Measurements from ENCODE around the gene TNRC6C.

Gene TNRC6C

GRCh38 chr17:78016852-78017251 lies 58.3 kb downstream of the TNRC6C start:
- DNase-seq, result no peak

GRCh38 chr17:78019367-78019975 lies 61.0 kb downstream of the TNRC6C start:
- no peak for DNase-seq

GRCh38 chr17:78019976-78020716 lies 61.6 kb downstream of the TNRC6C start:
- DNase-seq, result no peak

- DNase-seq, result no peak
Measured at GRCh38 chr17:78020717-78021108, 62.2 kb downstream of the TNRC6C start.

GRCh38 chr17:78022425-78022824 lies 63.9 kb downstream of the TNRC6C start:
- DNase-seq, result no peak

- DNase-seq, result no peak
Measured at GRCh38 chr17:78023042-78023441, 64.5 kb downstream of the TNRC6C start.

GRCh38 chr17:78026381-78026780 lies 67.9 kb downstream of the TNRC6C start:
- DNase-seq, result no peak

- no peak for DNase-seq
Measured at GRCh38 chr17:78027121-78027520, 68.6 kb downstream of the TNRC6C start.

GRCh38 chr17:78029697-78030096 lies 71.2 kb downstream of the TNRC6C start:
- no peak for DNase-seq

GRCh38 chr17:78031435-78031834 lies 72.9 kb downstream of the TNRC6C start:
- DNase-seq, result no peak

- DNase-seq, result no peak
Measured at GRCh38 chr17:78032166-78032565, 73.7 kb downstream of the TNRC6C start.

- DNase-seq, result no peak
Measured at GRCh38 chr17:78034429-78035091, 76.1 kb downstream of the TNRC6C start.

GRCh38 chr17:78037280-78037679 lies 78.8 kb downstream of the TNRC6C start:
- no peak for DNase-seq

GRCh38 chr17:78038748-78039288 lies 80.3 kb downstream of the TNRC6C start:
- no peak for DNase-seq

- DNase-seq, result no peak
Measured at GRCh38 chr17:78039581-78039980, 81.1 kb downstream of the TNRC6C start.

GRCh38 chr17:78040440-78041385 lies 82.2 kb downstream of the TNRC6C start:
- DNase-seq, result no peak

- DNase-seq, result no peak
Measured at GRCh38 chr17:78041386-78042179, 83.1 kb downstream of the TNRC6C start.

- no peak for DNase-seq
Measured at GRCh38 chr17:78042542-78042941, 84.0 kb downstream of the TNRC6C start.

- no peak for DNase-seq
Measured at GRCh38 chr17:78043031-78043430, 84.5 kb downstream of the TNRC6C start.

GRCh38 chr17:78044280-78044835 lies 85.9 kb downstream of the TNRC6C start:
- no peak for DNase-seq

GRCh38 chr17:78045316-78045715 lies 86.8 kb downstream of the TNRC6C start:
- DNase-seq, result no peak

GRCh38 chr17:78046923-78047322 lies 88.4 kb downstream of the TNRC6C start:
- no peak for DNase-seq

All from activated CD4-positive, CD25-positive, alpha-beta regulatory T cell (primary cell).